Endothelial cell of umbilical vein (primary cell): ENCODE results near the gene GLI3.

ENCODE experiments used
- EZH2 ChIP-seq: IDR thresholded peaks from 2 replicates; pipeline ENCODE4 v1.6.1; 2012; ENCODE audit warnings: borderline replicate concordance, low read depth, mild to moderate bottlenecking, moderate library complexity, low read length, inconsistent platforms; ENCODE audit not compliant: severe bottlenecking
- FOS ChIP-seq: IDR thresholded peaks from 2 replicates; pipeline ENCODE4 v1.6.1; 2011; ENCODE audit warnings: mild to moderate bottlenecking, low read length, moderate library complexity, borderline replicate concordance; ENCODE audit not compliant: insufficient read depth
- GATA2 ChIP-seq: IDR thresholded peaks from 2 replicates; pipeline ENCODE4 v1.7.0; 2011; ENCODE audit warnings: low read depth, mild to moderate bottlenecking, moderate library complexity, mixed read lengths, low read length; ENCODE audit not compliant: insufficient read length, insufficient read depth
- JUN ChIP-seq: IDR thresholded peaks from 2 replicates; pipeline ENCODE4 v1.6.1; 2011; ENCODE audit warnings: borderline replicate concordance, low read depth; ENCODE audit not compliant: insufficient read length, insufficient read depth
- POLR2A ChIP-seq: IDR thresholded peaks from 2 replicates; pipeline ENCODE4 v1.6.1; 2012; ENCODE audit warnings: low read depth, mild to moderate bottlenecking, control low read depth, low read length
- POLR2AphosphoS5 ChIP-seq: IDR thresholded peaks from 2 replicates; pipeline ENCODE4 v1.6.1; 2012; ENCODE audit warnings: low read depth, mild to moderate bottlenecking, control low read depth, low read length, moderate library complexity; ENCODE audit not compliant: insufficient read depth
- TF ChIP-seq, protein P1 (sequence below), 2 donors: IDR thresholded peaks; 1 replicate in 1 of 2; 2 replicates in 1 of 2; pipeline ENCODE4 v1.5.1; 2011; ENCODE audit warnings: low read length in 2 of 2, mild to moderate bottlenecking in 2 of 2, moderate library complexity in 2 of 2, control low read depth in 1 of 2, inconsistent platforms in 1 of 2, low read depth in 1 of 2; ENCODE audit not compliant: insufficient read depth in 1 of 2; ENCODE audit errors: extremely low read depth in 1 of 2
- TF ChIP-seq, protein P2 (sequence below): IDR thresholded peaks from 2 replicates; pipeline ENCODE4 v1.6.1; 2011; ENCODE audit not compliant: insufficient read depth, insufficient read length

DNA sequence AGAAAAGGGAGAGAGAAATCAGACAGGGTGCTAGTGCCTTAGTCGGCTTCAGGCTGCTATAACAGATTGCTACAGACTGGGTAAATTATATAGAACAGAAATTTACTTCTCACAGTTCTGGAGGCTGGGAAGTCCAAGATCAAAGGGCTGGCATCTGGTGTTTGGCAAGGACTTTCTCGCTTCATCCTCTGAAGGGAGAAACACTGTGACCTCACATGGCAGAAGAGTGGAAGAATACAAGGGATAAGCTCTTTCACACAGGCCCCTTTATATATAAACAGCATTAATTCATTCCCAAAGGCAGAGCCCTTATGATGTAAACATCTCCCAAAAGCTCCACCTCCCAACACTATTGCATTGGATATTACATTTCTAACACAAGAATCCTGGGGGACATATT lies 298.6 kb downstream of the GLI3 start:
- TF ChIP-seq POLR2A, result no peak
- TF ChIP-seq, protein P1, sequence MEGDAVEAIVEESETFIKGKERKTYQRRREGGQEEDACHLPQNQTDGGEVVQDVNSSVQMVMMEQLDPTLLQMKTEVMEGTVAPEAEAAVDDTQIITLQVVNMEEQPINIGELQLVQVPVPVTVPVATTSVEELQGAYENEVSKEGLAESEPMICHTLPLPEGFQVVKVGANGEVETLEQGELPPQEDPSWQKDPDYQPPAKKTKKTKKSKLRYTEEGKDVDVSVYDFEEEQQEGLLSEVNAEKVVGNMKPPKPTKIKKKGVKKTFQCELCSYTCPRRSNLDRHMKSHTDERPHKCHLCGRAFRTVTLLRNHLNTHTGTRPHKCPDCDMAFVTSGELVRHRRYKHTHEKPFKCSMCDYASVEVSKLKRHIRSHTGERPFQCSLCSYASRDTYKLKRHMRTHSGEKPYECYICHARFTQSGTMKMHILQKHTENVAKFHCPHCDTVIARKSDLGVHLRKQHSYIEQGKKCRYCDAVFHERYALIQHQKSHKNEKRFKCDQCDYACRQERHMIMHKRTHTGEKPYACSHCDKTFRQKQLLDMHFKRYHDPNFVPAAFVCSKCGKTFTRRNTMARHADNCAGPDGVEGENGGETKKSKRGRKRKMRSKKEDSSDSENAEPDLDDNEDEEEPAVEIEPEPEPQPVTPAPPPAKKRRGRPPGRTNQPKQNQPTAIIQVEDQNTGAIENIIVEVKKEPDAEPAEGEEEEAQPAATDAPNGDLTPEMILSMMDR (IDR thresholded peaks at IDR 0.05; ENCODE audit: extremely low read depth in 1 of 2, insufficient read depth in 1 of 2, low read depth in 1 of 2, low read length in 2 of 2), result no peak
- TF ChIP-seq GATA2, result no peak
- TF ChIP-seq EZH2, result no peak
- no peak for TF ChIP-seq POLR2AphosphoS5
- TF ChIP-seq, protein P2, sequence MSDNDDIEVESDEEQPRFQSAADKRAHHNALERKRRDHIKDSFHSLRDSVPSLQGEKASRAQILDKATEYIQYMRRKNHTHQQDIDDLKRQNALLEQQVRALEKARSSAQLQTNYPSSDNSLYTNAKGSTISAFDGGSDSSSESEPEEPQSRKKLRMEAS, result no peak
- no peak for TF ChIP-seq JUN
- TF ChIP-seq FOS, result no peak
